Subcutaneous adipose tissue (tissue), 4 donors: ENCODE results near the gene SERPINB5. TPM values are rescaled to one million over a fixed set of nuclear protein-coding genes. Genes with fewer than 3 reads are reported as not detected.

Experiments
- total RNA-seq, 4 donors: library from RNA; depleted of rRNA; stranded (reverse); fragments of >200 nt; gene quantifications; one replicate each; pipeline ENCODE4 v1.1.0, GENCODE V29; 2016
- TF ChIP-seq, protein P1 (sequence below): fragments of 450-650 bp; IDR thresholded peaks from one replicate; pipeline ENCODE4 v1.5.1; 2016; ENCODE audit warnings: low read depth, mild to moderate bottlenecking, control low read depth, antibody characterized with exemption, moderate library complexity

SERPINB5 gene
- total RNA-seq, 4 donors from 2014 or later: not detected

DNA sequence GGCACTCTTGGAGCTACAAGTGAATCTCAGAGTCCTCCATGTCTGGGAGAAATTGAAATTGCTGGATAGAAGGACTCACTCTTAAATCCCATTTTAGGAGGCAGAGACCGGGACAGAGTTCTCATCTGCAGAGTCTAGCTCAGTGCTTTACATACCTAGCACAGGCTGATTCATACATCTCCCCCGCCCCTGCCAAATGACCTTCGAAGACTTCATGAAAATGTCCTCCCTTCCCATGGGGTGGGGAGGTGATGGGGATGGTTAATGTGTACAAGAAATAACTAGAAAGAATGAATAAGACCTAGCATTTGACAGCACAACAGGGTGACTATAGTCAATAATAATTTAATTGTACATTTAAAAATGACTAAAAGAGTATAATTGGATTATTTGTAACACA, 8.2 kb upstream of the SERPINB5 start:
- TF ChIP-seq, protein P1, sequence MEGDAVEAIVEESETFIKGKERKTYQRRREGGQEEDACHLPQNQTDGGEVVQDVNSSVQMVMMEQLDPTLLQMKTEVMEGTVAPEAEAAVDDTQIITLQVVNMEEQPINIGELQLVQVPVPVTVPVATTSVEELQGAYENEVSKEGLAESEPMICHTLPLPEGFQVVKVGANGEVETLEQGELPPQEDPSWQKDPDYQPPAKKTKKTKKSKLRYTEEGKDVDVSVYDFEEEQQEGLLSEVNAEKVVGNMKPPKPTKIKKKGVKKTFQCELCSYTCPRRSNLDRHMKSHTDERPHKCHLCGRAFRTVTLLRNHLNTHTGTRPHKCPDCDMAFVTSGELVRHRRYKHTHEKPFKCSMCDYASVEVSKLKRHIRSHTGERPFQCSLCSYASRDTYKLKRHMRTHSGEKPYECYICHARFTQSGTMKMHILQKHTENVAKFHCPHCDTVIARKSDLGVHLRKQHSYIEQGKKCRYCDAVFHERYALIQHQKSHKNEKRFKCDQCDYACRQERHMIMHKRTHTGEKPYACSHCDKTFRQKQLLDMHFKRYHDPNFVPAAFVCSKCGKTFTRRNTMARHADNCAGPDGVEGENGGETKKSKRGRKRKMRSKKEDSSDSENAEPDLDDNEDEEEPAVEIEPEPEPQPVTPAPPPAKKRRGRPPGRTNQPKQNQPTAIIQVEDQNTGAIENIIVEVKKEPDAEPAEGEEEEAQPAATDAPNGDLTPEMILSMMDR: no peak

DNA sequence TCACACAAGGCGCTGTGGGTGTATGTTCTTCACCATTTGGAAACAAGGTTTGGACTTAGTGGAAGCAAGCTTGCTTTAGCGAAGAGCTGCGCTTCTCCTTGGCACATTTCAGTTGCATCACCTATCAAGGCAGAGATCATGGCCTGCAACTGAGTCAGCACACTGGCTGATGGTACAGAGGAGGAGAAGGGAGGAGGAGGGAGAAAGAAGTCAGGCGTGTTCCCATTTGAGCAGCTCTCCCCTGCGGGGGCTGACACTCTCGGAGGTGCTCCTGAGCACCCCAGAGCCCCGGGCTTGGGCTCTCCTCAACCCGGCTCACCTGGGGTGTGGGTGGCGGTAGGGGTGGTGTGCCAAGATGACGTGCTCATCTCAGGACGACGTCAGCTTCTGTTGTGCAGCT, 6.0 kb upstream of the SERPINB5 start:
- TF ChIP-seq, protein P1: no peak

GRCh38 chr18:63472380-63472779, 4.4 kb upstream of the SERPINB5 start:
- TF ChIP-seq, protein P1: no peak

DNA sequence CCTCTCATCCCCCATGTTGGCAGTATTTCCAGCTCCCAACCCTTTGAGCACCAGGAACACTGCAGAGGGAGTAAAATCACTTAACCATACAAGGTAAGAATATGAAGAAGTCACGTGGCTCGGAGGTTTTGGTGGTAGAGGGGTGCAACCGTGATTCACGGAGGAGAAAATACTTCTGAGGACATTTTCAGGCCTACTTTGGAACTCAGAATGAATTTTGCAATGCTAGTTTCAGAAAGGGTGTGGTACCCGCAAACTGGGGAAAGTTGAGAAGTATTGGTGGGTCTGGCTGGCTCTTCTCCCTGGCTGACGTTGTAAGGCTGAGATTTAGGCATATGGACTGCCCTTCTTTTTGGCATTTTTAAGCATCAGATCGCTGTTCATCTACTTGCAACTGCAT, 442 bp downstream of the SERPINB5 start:
- TF ChIP-seq, protein P1: no peak

- TF ChIP-seq, protein P1: no peak
Measured at GRCh38 chr18:63477968-63478367, 1.2 kb downstream of the SERPINB5 start.

- TF ChIP-seq, protein P1: no peak
Measured at GRCh38 chr18:63479826-63480225, 3.1 kb downstream of the SERPINB5 start.

- TF ChIP-seq, protein P1: no peak
Measured at GRCh38 chr18:63480476-63480875, 3.7 kb downstream of the SERPINB5 start.
